Activated B cell treated with CpG ODN at 0.5 μM for 24 hours (primary cell): Measurements from ENCODE around the gene PTPRS. TPM values are rescaled to one million over a fixed set of nuclear protein-coding genes. Genes with fewer than 3 reads are reported as not detected.

ENCODE experiments used
- ATAC-seq: fragments of 200-7000 bp; cut with Tn5 transposase; one replicate; pipeline ENCODE4 v1.10.0; 2021; ENCODE audit warnings: low read depth, mild to moderate bottlenecking, moderate library complexity
- CTCF ChIA-PET: fragments of 350-600 bp; sonication (Branson Sonifier 250); formaldehyde crosslinking; loops from one replicate; lab custom pipeline; 2021; ENCODE audit warnings: antibody characterized with exemption; lab: Charles Lee
- POLR2A ChIA-PET: fragments of 350-600 bp; sonication (Branson Sonifier 250); formaldehyde crosslinking; loops from one replicate; lab custom pipeline; 2021; ENCODE audit warnings: antibody characterized with exemption; lab: Charles Lee
- DNase-seq: peaks from one replicate; pipeline ENCODE4 v3.0.0; 2022
- H3K27ac Mint-ChIP-seq: one replicate; pipeline ENCODE4 v1.8.0; 2020; ENCODE audit warnings: mixed read lengths
- H3K27me3 Mint-ChIP-seq: one replicate; pipeline ENCODE4 v1.8.0; 2021; ENCODE audit warnings: mixed read lengths
- H3K36me3 Mint-ChIP-seq: one replicate; pipeline ENCODE4 v1.8.0; 2021; ENCODE audit warnings: low read depth, mixed read lengths
- H3K4me1 Mint-ChIP-seq: one replicate; pipeline ENCODE4 v1.8.0; 2021; ENCODE audit warnings: mixed read lengths
- H3K4me3 Mint-ChIP-seq: one replicate; pipeline ENCODE4 v1.8.0; 2020; ENCODE audit warnings: mild to moderate bottlenecking, mixed read lengths
- H3K9me3 Mint-ChIP-seq: one replicate; pipeline ENCODE4 v1.8.0; 2020; ENCODE audit warnings: mixed read lengths
- CTCF ChIP-seq: fragments of 200-600 bp; IDR thresholded peaks from one replicate; pipeline ENCODE4 v1.8.0; 2022; ENCODE audit warnings: antibody characterized with exemption, mild to moderate bottlenecking
- intact Hi-C: fragments of 100-400 bp; cut with micrococcal nuclease; formaldehyde crosslinking; loops from one replicate; pipeline ENCODE4 v1.15.1; 2024
- total RNA-seq: library from RNA; stranded (reverse); gene quantifications from 2 replicates; pipeline ENCODE4 v1.2.3, GENCODE V29; 2022

The PTPRS gene
- total RNA-seq, 1 donor from 2014 or later, result 3.4 TPM

GRCh38 chr19:5349041-5349440 is 8.4 kb upstream of the PTPRS start:
- DNase-seq (no peak), ATAC-seq (no peak)
- no peak for TF ChIP-seq CTCF
- CTCF ChIA-PET, result no interaction called here
- Mint-ChIP-seq H3K4me1 (no peaks in the 10 kb centered on the region), H3K27ac (no peak overlapping the region), H3K27me3 (peaks cover 5% of the 10 kb centered on the region), H3K9me3 (peaks cover 4% of the 10 kb centered on the region), H3K4me3 (no peak overlapping the region), H3K36me3 (no peaks in the 10 kb centered on the region)
- intact Hi-C loops, result no loop called here
- POLR2A ChIA-PET, result no interaction called here

- no peaks in the 10 kb centered on the region for H3K36me3 Mint-ChIP-seq
- H3K27me3 Mint-ChIP-seq, result peaks cover 13% of the 10 kb centered on the region
- TF ChIP-seq CTCF, result no peak
- ChIA-PET POLR2A (interaction anchor here (0.7 kb wide), 1 partner anchor 46 kb away, joined by 3 read pairs; no protein-coding TSS in a partner anchor), CTCF (no interaction called here)
- H3K4me3 Mint-ChIP-seq, result no peak overlapping the region
- peaks cover 6% of the 10 kb centered on the region for H3K4me1 Mint-ChIP-seq
- DNase-seq (no peak), ATAC-seq (no peak)
- H3K27ac Mint-ChIP-seq, result no peak overlapping the region
- peaks cover 4% of the 10 kb centered on the region for H3K9me3 Mint-ChIP-seq
- intact Hi-C loops, result no loop called here
These were observed 5.3 kb upstream of the PTPRS start for GRCh38 chr19:5345895-5346386.

GRCh38 chr19:5343848-5344247 is 3.2 kb upstream of the PTPRS start:
- peaks cover 20% of the 10 kb centered on the region for H3K27me3 Mint-ChIP-seq
- ChIA-PET POLR2A (no interaction called here), CTCF (no interaction called here)
- H3K36me3 Mint-ChIP-seq, result no peaks in the 10 kb centered on the region
- no peak for ATAC-seq
- DNase-seq, result no peak
- H3K4me1 Mint-ChIP-seq, result peaks cover 14% of the 10 kb centered on the region
- intact Hi-C loops, result loop anchor here (5.0 kb wide), 1 partner anchor 57 kb away; no protein-coding TSS in a partner anchor
- no peak overlapping the region for H3K27ac Mint-ChIP-seq
- peaks cover 4% of the 10 kb centered on the region for H3K9me3 Mint-ChIP-seq
- no peak for TF ChIP-seq CTCF
- no peak overlapping the region for H3K4me3 Mint-ChIP-seq

- peaks cover 16% of the 10 kb centered on the region for H3K4me1 Mint-ChIP-seq
- ChIA-PET POLR2A (interaction anchor here (0.6 to 0.7 kb wide), 2 partner anchors 14 to 453 kb away, joined by 4 read pairs; no protein-coding TSS in a partner anchor), CTCF (no interaction called here)
- DNase-seq (no peak), ATAC-seq (no peak)
- intact Hi-C loops, result loop anchor here (5.0 kb wide), 1 partner anchor 55 kb away; no protein-coding TSS in a partner anchor
- H3K36me3 Mint-ChIP-seq, result no peaks in the 10 kb centered on the region
- H3K4me3 Mint-ChIP-seq, result no peak overlapping the region
- H3K9me3 Mint-ChIP-seq, result peaks cover 4% of the 10 kb centered on the region
- no peak overlapping the region for H3K27ac Mint-ChIP-seq
- no peak for TF ChIP-seq CTCF
- peaks cover 26% of the 10 kb centered on the region for H3K27me3 Mint-ChIP-seq
These were observed 2.1 kb upstream of the PTPRS start for GRCh38 chr19:5342573-5343201.

- ChIA-PET POLR2A (interaction anchor here (0.5 to 0.7 kb wide), 2 partner anchors 452 to 1076 kb away, joined by 4 read pairs; no protein-coding TSS in a partner anchor), CTCF (no interaction called here)
- no peak for TF ChIP-seq CTCF
- intact Hi-C loops, result loop anchor here (5.0 kb wide), 1 partner anchor 55 kb away; no protein-coding TSS in a partner anchor
- peak overlapping the region; percentile 76 for H3K4me3 Mint-ChIP-seq
- DNase-seq (no peak), ATAC-seq (no peak)
- H3K4me1 Mint-ChIP-seq, result peaks cover 16% of the 10 kb centered on the region
- no peaks in the 10 kb centered on the region for H3K36me3 Mint-ChIP-seq
- peak overlapping the region; percentile 13 for H3K27ac Mint-ChIP-seq
- H3K27me3 Mint-ChIP-seq, result peaks cover 33% of the 10 kb centered on the region
- no peaks in the 10 kb centered on the region for H3K9me3 Mint-ChIP-seq
These were observed 1.4 kb upstream of the PTPRS start for GRCh38 chr19:5341981-5342380.
